Activated T-cell treated with anti-CD3 and anti-CD28 coated beads, Interleukin-2, amount 50 U/mL, for 48 hours (primary cell): ENCODE data around the gene ADAMTS12.

Experiments used
- DNase-seq, 2 experiments: peaks; one replicate each; pipeline ENCODE4 v3.0.0-alpha.2; 2020

Gene ADAMTS12

DNA sequence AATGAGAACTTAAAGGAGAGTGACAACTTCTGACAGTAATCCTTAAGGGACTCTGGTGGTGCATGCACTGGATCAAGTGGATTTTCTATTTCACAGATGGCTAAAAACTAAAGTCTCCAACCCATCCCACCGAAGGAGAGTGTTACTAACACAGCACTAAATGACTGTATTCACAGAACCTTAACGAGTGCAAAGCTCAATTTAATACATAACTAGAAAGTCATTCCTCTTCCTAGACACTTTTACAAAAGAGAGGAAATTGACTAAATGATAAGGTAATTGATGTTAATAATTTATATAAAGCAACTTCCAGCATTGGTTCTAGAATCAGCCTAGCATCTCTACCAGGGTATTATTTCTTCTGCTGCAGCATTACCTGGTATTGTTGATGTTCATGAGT is 189.8 kb downstream of the ADAMTS12 start:
- no peak for DNase-seq

DNA sequence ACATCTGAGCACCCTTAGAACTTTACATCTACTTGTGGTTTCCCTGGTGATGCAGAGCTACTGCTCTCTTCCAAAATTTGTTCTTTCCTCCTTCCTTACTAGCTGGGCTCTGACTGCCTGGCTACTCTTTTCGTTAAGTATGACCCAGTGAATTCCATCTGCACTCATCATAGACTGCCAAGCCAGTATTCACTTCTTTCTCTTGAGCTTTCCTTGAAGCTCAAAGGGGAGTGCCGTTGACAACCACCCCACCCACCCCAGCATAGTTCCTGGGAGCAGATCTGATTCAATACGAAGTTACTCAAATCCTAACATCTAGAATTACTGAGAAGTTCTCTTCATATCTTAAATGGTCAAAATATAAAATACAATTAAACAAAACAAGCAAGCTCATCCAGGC is 190.5 kb downstream of the ADAMTS12 start:
- no peak for DNase-seq

DNA sequence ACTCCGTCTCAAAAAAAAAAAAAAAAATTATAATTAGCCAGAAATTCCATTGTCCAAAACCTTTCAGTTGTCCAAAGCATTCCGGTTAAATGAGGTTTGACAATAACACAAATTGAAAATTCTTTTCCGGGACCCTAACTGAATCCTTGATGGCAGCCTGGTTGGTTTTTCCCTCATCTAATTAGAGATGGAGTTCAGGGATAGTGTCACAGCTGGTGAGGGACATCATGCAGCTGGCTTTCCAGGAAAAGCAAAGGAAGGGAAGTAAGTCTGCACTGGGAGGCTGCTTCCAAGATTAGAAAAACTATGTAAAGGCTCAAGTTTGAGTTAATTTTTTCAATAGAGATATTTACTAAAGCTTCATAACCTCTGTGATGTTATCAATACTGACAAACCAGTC is 195.4 kb downstream of the ADAMTS12 start:
- DNase-seq = no peak

DNA sequence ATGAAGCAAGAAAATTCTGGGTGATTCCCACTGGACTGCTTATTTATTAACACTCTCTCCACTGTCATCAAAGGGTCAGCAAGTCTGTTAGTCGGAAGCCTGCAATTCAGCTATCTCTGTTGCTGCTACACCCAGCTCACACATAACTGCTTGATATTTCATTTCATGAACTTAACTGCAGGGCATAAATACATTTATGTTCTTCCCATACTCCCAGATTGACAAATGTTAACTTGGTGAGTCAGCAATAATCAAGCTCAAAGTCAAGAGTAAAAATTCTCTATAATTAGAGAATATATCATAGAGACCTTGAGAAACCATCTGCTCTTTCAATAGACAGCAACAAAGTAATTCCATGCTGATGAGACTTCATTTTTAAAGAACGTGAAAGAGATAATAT is 198.8 kb downstream of the ADAMTS12 start:
- DNase-seq = no peak

DNA sequence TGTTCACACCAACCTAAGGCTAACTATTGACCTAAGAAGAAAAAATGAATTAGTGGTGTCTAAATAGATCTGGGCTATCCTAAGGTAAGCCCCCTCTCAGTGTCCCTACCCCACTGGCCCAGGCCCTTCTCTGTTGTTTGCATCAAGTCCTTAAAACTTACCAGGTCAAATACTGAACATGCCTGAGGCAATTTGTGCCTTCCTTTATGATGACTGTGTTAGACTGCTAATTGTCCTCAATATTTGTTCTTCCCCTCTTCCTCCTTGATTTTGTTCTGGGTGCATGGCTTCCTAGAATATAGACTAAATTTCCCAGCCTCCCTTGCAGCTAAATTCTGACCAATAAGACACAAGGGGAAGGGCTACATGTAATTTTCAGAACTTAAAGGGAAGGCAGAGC is 199.9 kb downstream of the ADAMTS12 start:
- no peak for DNase-seq

DNA sequence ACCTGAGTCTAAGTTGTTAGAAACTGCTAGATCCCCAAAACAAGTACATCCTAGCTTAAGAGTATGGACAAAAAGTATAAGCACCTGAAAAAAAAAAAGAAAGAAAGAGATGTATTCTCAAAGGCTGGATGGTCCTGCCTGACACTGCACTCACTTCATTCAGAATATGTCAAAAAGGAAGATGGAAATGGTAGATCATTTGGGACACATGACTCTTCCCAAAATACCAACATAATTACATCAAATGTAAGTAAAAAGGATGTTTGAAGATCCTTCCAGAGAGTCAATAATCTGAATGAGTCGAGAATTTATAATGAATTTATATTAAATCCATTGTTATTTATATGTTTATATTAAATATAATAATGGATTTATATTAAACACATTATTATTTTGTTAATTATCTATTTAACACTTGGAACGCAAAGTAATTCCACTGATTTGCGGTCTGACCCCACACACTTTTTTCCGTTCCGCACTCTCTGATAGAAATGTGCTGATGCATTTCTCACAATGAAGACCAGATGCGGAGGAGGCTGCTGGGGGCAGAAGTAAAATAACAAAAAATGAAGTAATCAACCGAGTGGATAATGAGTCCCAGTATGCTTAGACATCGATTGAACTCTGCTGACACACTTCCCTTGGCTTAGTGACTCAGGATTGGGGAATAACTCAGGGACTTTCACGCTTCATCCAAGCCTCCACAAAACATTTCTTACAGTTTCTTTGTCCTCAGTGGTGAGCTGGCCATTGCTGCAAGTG is 201.2 kb downstream of the ADAMTS12 start:
- no peak for DNase-seq

DNA sequence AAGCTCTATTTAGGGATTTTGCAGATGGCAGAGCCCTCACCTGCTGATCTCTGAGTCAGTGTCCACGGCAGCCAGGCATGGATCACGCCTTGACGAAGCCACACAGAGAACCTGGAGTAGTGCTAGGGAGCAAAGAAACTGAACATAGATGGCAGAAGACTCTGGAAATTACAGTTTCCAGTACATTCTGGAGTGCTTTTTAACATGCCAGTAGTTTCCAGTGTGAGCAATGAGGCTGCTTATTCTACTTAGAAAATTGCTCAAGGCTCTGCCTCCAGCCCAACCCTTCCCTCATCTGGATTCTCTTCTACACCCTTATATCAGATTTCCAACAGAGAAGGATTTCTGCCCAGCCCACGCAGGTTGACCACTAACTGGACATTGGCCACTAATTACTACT is 203.3 kb downstream of the ADAMTS12 start:
- DNase-seq = no peak

DNA sequence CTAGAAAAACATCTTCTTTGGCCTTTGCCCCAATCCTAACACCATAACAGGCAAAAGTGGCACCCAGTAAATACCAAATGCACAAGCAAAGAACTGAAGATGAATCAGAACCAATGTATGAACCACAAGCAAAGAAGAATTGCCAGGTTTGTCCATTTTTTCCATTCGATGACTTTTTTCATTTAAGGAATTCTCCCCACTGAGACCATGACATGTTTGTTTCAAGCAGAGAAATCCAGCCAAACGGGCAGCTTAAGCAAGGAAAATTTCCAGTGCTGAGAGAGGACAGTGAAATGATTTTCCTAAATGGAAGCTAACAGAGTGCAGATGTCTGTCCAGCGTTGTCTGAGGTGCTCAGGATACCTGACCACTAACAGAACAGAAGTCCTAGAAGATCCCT is 203.7 kb downstream of the ADAMTS12 start:
- no peak for DNase-seq

DNA sequence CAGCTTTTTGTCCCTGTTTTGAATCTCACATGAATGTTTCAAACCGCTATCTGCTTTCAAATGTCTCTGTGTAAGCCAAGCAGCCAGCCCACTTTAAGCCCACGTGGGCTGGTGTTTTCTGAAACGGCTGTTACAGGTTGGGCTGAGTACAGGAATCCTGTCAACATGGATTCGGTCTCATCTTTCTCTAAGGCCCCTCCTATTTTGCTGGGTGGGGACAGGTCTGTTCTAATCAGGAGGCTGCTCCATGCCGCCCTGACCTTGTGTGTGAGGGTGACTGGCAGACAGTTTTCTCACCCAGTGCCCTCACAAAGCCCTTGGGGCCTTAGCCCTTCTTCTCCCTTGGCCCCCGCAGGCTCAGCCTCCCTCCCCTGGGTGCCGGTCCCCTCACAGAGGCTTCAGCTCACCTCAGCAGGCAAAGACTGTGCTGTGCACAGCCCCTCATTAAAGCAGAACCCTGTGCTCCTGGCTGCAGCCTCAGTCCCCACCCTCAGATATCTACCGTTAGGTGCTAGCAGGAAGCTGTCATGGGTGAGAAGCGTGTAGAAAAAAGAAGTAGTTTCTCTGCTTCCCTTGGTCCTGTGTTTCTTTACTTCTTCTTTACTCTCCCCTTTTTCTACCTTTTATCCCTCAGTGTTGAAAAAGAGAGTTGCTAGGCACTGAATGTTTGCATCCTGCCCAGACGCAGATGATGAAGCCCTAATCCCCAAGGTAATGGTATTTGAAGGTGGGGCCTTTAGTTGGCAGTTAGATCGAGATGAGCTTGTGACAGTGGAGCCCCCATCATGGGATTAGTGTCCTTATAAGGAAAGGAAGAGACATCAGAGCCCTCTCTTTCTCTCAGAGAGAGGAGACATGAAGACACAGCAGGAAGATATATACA is 205.7 kb downstream of the ADAMTS12 start:
- DNase-seq = no peak

DNA sequence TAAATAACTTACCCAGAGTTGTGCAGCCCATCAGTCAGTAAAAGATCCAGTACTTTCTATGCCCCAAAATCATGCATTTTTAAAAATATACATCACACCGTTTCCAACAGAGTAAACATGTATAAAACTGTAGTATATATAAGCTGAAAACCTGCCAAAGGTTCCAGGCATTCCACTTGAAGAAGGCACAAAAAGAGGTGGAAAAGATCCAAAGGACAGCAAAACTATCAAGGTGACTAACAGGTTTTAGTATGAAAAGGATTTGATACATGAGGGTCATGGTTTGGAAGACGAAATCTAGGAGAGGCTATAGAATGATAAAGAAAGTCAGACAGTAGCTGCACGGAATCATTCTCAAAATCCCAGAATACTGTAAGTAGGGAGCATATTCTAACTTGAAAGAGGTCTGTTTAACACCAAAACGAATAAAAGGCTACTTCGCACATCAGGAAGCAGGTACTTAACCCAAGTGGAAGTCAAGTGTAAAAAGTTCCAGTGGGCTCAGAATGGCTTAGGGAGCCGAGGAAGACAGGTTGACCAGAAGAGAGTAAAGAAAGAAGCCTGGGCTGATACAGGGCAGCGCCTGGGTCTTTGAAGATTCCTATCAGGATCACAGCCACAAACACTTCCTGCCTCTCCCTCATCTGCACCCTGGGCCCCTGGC is 207.2 kb downstream of the ADAMTS12 start:
- DNase-seq = no peak

DNA sequence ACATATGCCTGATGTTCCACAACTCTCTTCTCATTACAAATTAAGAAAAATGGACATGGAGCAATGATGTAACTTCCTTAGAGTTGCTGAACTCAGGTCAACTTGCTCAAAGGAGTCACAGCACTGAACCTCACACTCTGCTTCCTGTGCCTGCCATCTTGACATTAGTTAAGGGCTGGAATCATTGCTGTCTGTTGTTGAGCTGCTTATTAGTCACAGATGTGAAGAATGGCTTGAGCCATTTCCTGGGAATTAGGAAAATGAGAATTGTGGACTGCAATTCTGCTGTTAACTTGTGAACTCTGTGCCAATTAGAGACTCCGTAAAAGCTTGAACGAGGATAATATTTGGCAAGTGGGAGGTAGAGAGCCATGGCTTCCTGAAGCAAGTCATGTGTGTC is 212.0 kb downstream of the ADAMTS12 start:
- DNase-seq = no peak

DNA sequence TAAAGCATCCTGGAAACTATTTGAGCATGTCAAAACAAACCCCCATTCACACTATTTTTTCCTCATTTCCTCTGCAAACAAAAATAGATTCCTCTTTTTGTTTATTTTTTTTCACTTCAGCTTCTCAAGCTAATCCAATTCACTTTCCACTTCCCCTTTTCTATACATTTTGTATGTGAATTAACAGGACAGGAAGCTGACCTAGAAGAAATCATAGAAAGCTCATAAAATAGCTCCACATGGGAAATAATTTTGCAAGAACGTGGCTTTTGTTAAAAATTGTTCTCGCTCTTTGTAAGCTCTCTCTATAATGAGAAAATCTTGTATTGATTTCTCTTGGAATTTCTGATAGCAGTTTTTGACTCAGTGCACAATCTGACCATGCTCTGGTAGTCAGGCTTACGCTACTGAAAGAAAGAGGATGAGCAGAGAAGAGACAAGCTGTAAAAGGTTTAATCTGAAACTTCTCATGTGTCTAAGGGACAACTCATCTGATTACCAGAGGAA is 215.8 kb downstream of the ADAMTS12 start:
- no peak for DNase-seq

DNA sequence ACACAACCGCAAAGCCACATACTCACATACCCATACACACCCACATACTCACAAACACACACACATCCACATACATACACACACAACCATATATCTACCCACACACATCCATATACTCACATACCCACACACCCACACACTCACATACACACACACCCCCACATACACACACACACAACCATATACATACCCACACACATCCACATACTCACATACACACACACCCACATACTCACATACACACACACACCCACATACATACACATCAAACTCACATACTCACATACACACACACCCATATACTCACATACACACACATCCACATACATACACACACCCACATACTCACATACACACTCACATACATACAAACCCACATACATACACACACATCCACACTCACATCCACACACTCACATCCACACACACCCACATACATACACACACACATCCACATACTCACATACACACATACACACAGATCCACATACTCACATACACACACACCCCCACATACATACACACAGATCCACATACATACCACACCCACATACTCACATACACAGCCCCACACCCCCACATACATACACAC is 220.0 kb downstream of the ADAMTS12 start:
- DNase-seq = no peak

DNA sequence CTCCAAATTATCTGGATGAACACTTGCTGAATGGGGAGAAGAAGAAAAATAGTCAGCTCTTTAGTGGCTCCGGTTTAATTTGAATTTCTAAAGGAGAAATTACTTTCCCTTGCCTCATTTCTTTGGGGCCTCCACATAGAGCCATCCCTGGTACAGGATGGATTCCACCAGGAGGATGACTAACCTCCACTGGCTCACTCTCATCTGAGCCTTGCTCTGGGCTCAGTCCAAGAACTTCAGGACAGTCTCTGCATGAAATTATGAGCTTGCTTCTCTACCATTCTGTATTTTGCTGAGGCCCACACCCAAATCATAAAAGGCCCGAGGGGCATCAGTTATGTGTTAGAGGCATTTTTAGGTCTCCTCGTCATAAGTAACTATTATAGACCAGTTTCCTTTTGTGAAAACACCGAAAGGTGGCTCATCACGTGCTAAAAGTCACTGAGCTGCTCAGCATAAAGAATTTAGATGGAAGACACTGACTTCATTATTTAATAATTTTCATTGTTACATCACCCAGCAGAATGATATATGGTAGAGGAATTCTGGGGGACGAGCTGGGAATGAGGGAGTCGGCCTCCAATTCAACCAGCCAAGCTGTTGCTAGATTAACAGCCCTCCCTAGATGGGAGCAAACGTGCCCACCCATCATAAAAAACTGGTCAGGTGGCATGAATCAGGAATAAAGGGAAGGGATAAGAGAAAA is 228.9 kb downstream of the ADAMTS12 start:
- DNase-seq = no peak

DNA sequence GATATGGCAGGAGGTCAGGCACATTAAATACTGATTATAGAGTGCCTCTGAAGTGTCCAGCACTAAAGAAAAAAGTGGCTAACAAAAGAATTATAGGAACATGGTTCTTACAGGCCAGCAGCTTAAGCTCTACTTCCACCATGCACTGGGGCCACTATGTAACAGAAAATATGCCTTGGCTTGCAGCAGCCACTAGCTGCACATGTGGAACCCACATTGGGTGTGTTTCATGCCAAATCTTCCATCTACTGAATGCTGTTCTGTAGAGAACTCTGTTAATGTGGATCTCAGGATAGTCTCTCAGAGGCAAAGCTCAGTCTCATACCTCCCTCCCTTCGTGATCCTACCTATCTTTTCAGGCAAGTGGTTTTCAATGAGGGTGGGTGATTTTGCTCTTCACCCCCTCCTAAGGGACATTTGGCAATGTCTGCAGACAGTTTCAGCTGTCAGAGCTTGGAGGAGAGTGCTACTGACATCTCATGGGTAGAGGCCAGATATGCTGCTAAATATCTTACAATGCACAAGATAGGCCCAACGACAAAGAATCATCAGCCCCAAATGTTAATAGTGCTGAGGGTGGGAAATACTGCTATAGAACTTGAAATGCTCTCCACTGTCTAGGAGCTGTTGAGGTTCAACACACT is 232.1 kb downstream of the ADAMTS12 start:
- DNase-seq = no peak

DNA sequence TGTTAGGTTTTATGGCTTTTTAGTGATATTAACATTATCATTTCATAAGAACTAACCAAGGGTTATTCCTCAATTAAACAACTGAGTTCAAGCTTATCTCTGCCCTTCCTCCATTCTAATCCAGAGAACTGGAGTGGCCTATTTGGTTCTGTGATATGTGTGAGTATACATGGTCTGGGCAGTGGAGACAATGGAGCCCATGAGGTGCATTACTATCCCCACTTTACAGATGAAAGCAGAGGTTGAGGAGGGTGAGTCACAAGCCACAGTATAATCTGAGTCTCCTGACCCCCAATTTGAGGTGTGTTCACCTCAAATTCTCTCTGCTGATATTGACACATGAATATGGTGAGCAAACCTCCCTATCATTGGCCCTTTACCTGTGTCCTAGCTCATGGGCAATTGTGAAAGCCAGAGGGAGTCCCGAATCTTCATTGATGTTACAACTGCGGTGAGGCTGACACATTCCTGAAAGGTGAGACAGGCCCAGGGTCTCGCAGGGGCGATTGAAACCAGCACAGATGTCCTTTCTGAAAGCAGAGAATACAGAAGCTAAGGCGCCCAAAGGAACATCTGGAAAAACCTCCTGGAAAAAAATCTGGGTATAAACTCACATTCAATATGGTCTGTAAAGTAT is 233.9 kb downstream of the ADAMTS12 start:
- DNase-seq = no peak

DNA sequence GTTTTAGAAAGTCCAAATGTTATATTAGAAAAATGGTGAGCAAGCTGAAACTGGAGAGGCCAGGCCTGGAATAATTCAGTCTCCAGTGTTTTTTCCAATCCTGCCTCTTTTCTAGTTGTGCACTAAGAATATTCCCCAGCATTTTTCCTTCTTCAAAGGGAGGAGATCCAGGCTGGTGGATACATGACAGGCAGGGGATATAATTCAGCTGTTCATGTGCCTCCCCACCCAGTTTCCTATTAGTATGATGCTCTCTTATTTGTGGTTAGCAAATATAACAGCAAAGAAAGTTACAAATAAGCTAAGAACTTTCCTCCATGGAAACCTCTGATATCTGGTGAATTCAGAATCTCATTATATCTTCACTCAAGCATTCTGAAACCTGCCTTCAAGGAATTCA is 234.6 kb downstream of the ADAMTS12 start:
- DNase-seq = no peak

DNA sequence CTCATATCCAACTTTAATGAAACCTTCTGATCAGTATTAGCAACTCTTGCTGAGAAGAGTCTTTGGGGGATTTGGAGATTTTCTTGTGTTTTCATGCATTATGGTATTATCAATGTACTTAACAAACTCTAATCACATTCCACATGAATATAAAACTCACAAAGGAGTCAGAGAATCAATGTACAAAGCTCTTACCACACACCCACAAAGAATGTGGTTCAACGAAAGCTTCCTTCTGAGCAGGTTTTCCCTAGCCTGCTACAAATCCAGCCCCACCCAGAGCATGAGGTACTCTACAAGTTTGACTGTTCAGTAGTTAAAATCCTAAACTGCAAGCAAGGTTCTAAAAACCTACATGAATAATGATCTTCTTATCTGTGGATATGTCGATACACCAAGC is 240.9 kb downstream of the ADAMTS12 start:
- DNase-seq = no peak

DNA sequence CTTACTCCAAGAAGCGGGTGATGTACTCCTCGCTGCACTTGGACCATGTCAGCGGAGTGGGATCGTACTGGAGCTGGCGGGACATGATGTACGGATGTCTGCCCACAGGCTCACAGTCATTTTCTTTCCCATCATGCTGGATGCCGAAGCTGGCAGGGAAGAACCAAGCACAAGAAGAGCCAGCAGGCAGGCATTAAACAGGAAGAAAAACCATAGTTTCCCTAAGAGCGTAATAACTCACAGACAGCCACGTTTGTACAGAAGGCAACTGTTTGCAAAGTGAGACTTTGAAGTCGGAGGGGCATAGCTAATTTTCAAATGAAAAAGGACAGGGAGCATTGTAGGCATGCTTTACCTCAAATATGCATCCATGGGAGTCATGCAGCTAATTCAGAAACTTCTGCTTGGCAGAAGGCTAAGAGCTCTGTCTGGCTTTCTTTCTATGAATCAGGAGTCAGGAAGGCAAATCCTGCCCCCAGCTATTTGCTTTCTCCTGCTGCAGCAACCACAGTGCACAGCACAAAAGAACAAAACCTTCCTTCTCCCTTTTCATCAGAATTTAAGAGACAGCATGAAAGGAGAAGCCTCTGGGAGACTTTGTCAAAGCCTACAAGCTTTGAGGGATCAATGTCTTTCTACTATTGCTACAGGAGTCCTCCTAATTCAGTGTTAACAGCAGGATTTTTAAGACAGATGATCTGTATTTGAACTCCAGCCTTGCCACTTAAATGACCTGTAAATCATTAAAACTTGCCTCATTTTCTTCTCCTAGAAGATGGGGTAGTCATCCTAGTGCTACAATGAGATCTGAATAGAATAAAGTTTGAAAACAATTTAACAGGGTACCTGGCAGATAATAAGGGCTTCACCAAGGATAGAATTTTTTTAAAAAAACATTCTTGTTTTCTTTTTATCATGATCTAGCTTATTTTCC is 242.0 kb downstream of the ADAMTS12 start:
- no peak for DNase-seq
